Mesenchymal stem cell (in vitro differentiated cells and primary cell): ENCODE measurements around the gene GTF2H2C_2.
"Not testable (repeated sequence)": the region's sequence is repeated elsewhere in the genome, so short reads cannot be mapped to it uniquely, and the experiment has no call there.

ENCODE experiments used
- DNase-seq: peaks from one replicate; pipeline ENCODE4 v3.0.0-alpha.2; 2013
- H2AFZ ChIP-seq: one replicate; pipeline ENCODE4 v1.6.1; 2013; ENCODE audit warnings: low read depth, mild to moderate bottlenecking, control low read depth, inconsistent platforms, low read length, moderate library complexity
- H2AK5ac ChIP-seq: 2 replicates; pipeline ENCODE4 v1.6.1; 2013; ENCODE audit warnings: low read length, moderate library complexity, mild to moderate bottlenecking, inconsistent platforms; ENCODE audit not compliant: severe bottlenecking
- H2BK120ac ChIP-seq: one replicate; pipeline ENCODE4 v1.6.1; 2013; ENCODE audit warnings: low read depth, mild to moderate bottlenecking, inconsistent platforms, low read length, moderate library complexity
- H2BK12ac ChIP-seq, 2 experiments: one replicate each; pipeline ENCODE4 v1.6.1; 2013; ENCODE audit warnings: inconsistent platforms in 2 of 2, low read length in 2 of 2, mild to moderate bottlenecking in 2 of 2, moderate library complexity in 2 of 2, control low read depth in 1 of 2
- H2BK15ac ChIP-seq: one replicate; pipeline ENCODE4 v1.6.1; 2013; ENCODE audit warnings: mild to moderate bottlenecking, low read depth, inconsistent platforms; ENCODE audit not compliant: poor library complexity, severe bottlenecking
- H2BK5ac ChIP-seq: 2 replicates; pipeline ENCODE4 v1.6.1; 2013; ENCODE audit warnings: low read depth, mild to moderate bottlenecking, low read length, control low read depth, inconsistent platforms; ENCODE audit not compliant: poor library complexity, severe bottlenecking
- H3K14ac ChIP-seq, 2 experiments: one replicate each; pipeline ENCODE4 v1.6.1; 2013; ENCODE audit warnings: inconsistent platforms in 2 of 2, low read length in 2 of 2, control low read depth in 1 of 2, mild to moderate bottlenecking in 1 of 2, moderate library complexity in 1 of 2
- H3K18ac ChIP-seq, 2 experiments: one replicate each; pipeline ENCODE4 v1.6.1; 2013; ENCODE audit warnings: inconsistent platforms in 2 of 2, low read length in 2 of 2, control low read depth in 1 of 2, low read depth in 1 of 2, mild to moderate bottlenecking in 1 of 2
- H3K23ac ChIP-seq, 2 experiments: one replicate each; pipeline ENCODE4 v1.6.1; 2013; ENCODE audit warnings: inconsistent platforms in 2 of 2, low read length in 2 of 2, mild to moderate bottlenecking in 2 of 2, moderate library complexity in 2 of 2, control low read depth in 1 of 2
- H3K27ac ChIP-seq: 2 replicates; pipeline ENCODE4 v1.5.1; 2013; ENCODE audit warnings: mild to moderate bottlenecking, moderate library complexity, low read length, control low read depth, inconsistent platforms; ENCODE audit not compliant: poor library complexity, severe bottlenecking
- H3K27me3 ChIP-seq, 2 experiments: 2 replicates each; pipeline versions ENCODE4 v1.6.1 to v1.7.0; 2013; ENCODE audit warnings: low read length in 2 of 2, mild to moderate bottlenecking in 2 of 2, moderate library complexity in 2 of 2, control low read depth in 1 of 2, inconsistent platforms in 1 of 2; ENCODE audit not compliant: control insufficient read depth in 1 of 2, insufficient read depth in 1 of 2
- H3K36me3 ChIP-seq, 2 experiments: 2 replicates each; pipeline versions ENCODE4 v1.6.1 to v1.7.0; 2013; ENCODE audit warnings: low read length in 2 of 2, control low read depth in 1 of 2, inconsistent platforms in 1 of 2, low read depth in 1 of 2, mild to moderate bottlenecking in 1 of 2; ENCODE audit not compliant: insufficient read depth in 2 of 2, control insufficient read depth in 1 of 2
- H3K4ac ChIP-seq, 2 experiments: one replicate each; pipeline ENCODE4 v1.6.1; 2013; ENCODE audit warnings: inconsistent platforms in 2 of 2, low read length in 2 of 2, mild to moderate bottlenecking in 2 of 2, moderate library complexity in 2 of 2, control low read depth in 1 of 2, low read depth in 1 of 2
- H3K4me1 ChIP-seq: 2 replicates; pipeline ENCODE4 v1.6.1; 2013; ENCODE audit warnings: low read depth, low read length, control low read depth; ENCODE audit not compliant: control insufficient read depth, insufficient read depth
- H3K4me2 ChIP-seq: 2 replicates; pipeline ENCODE4 v1.6.1; 2013; ENCODE audit warnings: low read length, mild to moderate bottlenecking, inconsistent platforms; ENCODE audit not compliant: poor library complexity, severe bottlenecking
- H3K4me3 ChIP-seq, 2 experiments: 2 replicates each; pipeline versions ENCODE4 v1.5.1 to v1.7.0; 2013; ENCODE audit warnings: low read length in 2 of 2, mild to moderate bottlenecking in 2 of 2, control low read depth in 1 of 2, low read depth in 1 of 2; ENCODE audit not compliant: insufficient read depth in 1 of 2
- H3K79me1 ChIP-seq: replicated peaks from 2 replicates; pipeline ENCODE4 v1.6.1; 2013; ENCODE audit warnings: mild to moderate bottlenecking, control low read depth, low read length, inconsistent platforms; ENCODE audit not compliant: poor library complexity, severe bottlenecking
- H3K9ac ChIP-seq: 2 replicates; pipeline ENCODE4 v1.7.0; 2013; ENCODE audit warnings: mild to moderate bottlenecking, low read length, moderate library complexity
- H3K9me3 ChIP-seq: 2 replicates; pipeline ENCODE4 v1.7.0; 2013; ENCODE audit warnings: mild to moderate bottlenecking, low read length; ENCODE audit not compliant: control insufficient read depth
- H4K8ac ChIP-seq: one replicate; pipeline ENCODE4 v1.6.1; 2013; ENCODE audit warnings: inconsistent platforms, mild to moderate bottlenecking, low read length, moderate library complexity
- H4K91ac ChIP-seq: one replicate; pipeline ENCODE4 v1.6.1; 2013; ENCODE audit warnings: mild to moderate bottlenecking, low read length, inconsistent platforms
- WGBS: methylation state at CpG from one replicate; pipeline ENCODE4 v1.1.7; 2013; ENCODE audit warnings: mixed read lengths; 5-methylcytosine and 5-hydroxymethylcytosine counted together

The GTF2H2C_2 gene

GRCh38 chr5:70459188-70459587 lies 44.0 kb downstream of the GTF2H2C_2 start:
- not testable (repeated sequence) for H2BK12ac ChIP-seq, H3K4ac ChIP-seq, H3K79me1 ChIP-seq, H3K4me1 ChIP-seq, H2BK15ac ChIP-seq, H2BK120ac ChIP-seq, H2BK5ac ChIP-seq, H3K18ac ChIP-seq, H4K91ac ChIP-seq, H3K14ac ChIP-seq, H3K23ac ChIP-seq, H3K27me3 ChIP-seq, H3K9me3 ChIP-seq, H3K27ac ChIP-seq, H2AK5ac ChIP-seq, DNase-seq, H3K4me3 ChIP-seq, H3K36me3 ChIP-seq, H2AFZ ChIP-seq, H4K8ac ChIP-seq, H3K4me2 ChIP-seq, H3K9ac ChIP-seq
- no CpG with 5 or more reads among the region's 13 CpGs for WGBS

- not testable (repeated sequence) for H3K9me3 ChIP-seq, H4K91ac ChIP-seq, H3K27me3 ChIP-seq, DNase-seq, H2AFZ ChIP-seq, H3K4me3 ChIP-seq, H2AK5ac ChIP-seq, H2BK120ac ChIP-seq, H3K36me3 ChIP-seq, H3K14ac ChIP-seq, H4K8ac ChIP-seq, H2BK12ac ChIP-seq, H2BK15ac ChIP-seq, H3K27ac ChIP-seq, H3K4ac ChIP-seq, H3K79me1 ChIP-seq, H2BK5ac ChIP-seq, H3K4me2 ChIP-seq, H3K4me1 ChIP-seq, H3K23ac ChIP-seq, H3K18ac ChIP-seq, H3K9ac ChIP-seq
- WGBS = no CpG with 5 or more reads among the region's 6 CpGs
These were observed 46.8 kb downstream of the GTF2H2C_2 start for GRCh38 chr5:70461984-70462383.

- H4K91ac ChIP-seq, H3K23ac ChIP-seq, H3K27ac ChIP-seq, H3K4me1 ChIP-seq, H3K4ac ChIP-seq, H3K36me3 ChIP-seq, H3K9me3 ChIP-seq, H3K79me1 ChIP-seq, DNase-seq, H3K14ac ChIP-seq, H2BK5ac ChIP-seq, H3K4me3 ChIP-seq, H2AK5ac ChIP-seq, H2BK15ac ChIP-seq, H2BK120ac ChIP-seq, H4K8ac ChIP-seq, H3K9ac ChIP-seq, H2AFZ ChIP-seq, H3K4me2 ChIP-seq, H3K27me3 ChIP-seq, H2BK12ac ChIP-seq, H3K18ac ChIP-seq: not testable (repeated sequence)
- no CpG with 5 or more reads among the region's 5 CpGs for WGBS
These were observed 49.0 kb downstream of the GTF2H2C_2 start for GRCh38 chr5:70464019-70464637.

GRCh38 chr5:70469926-70470509 lies 54.9 kb downstream of the GTF2H2C_2 start:
- not testable (repeated sequence) for H3K4ac ChIP-seq, H2BK15ac ChIP-seq, H3K4me2 ChIP-seq, H3K27ac ChIP-seq, H2BK12ac ChIP-seq, H2BK5ac ChIP-seq, H3K79me1 ChIP-seq, H3K23ac ChIP-seq, DNase-seq, H3K36me3 ChIP-seq, H3K9ac ChIP-seq, H3K14ac ChIP-seq, H3K4me3 ChIP-seq, H2BK120ac ChIP-seq, H3K27me3 ChIP-seq, H3K4me1 ChIP-seq, H4K8ac ChIP-seq, H2AK5ac ChIP-seq, H4K91ac ChIP-seq, H2AFZ ChIP-seq, H3K9me3 ChIP-seq, H3K18ac ChIP-seq
- WGBS = no CpG with 5 or more reads among the region's 7 CpGs
